NT2/D1 (cell line): ENCODE measurements around the gene SNCB.
"Not testable (repeated sequence)": the region's sequence is repeated elsewhere in the genome, so short reads cannot be mapped to it uniquely, and the experiment has no call there.

Experiments
- DNase-seq: peaks from one replicate; pipeline ENCODE4 v3.0.0-alpha.2; 2011; ENCODE audit warnings: low read depth, low spot score
- H3K27me3 ChIP-seq: 2 replicates; pipeline ENCODE4 v1.6.0; 2011; ENCODE audit warnings: mild to moderate bottlenecking; ENCODE audit not compliant: insufficient read length, insufficient read depth
- H3K36me3 ChIP-seq: 2 replicates; pipeline ENCODE4 v1.6.1; 2011; ENCODE audit warnings: mild to moderate bottlenecking, low read length, mixed read lengths; ENCODE audit not compliant: insufficient read depth, insufficient read length
- H3K4me1 ChIP-seq: 2 replicates; pipeline ENCODE4 v1.5.1; 2011; ENCODE audit not compliant: insufficient read depth, insufficient read length
- H3K4me3 ChIP-seq: 2 replicates; pipeline ENCODE4 v1.5.1; 2011; ENCODE audit warnings: low read depth; ENCODE audit not compliant: insufficient read length
- H3K9ac ChIP-seq: 2 replicates; pipeline ENCODE4 v1.6.0; 2011; ENCODE audit warnings: low read depth; ENCODE audit not compliant: insufficient read length
- H3K9me3 ChIP-seq: 2 replicates; pipeline ENCODE4 v1.5.1; 2011; ENCODE audit warnings: mild to moderate bottlenecking, low read length; ENCODE audit not compliant: insufficient read depth
- SUZ12 ChIP-seq: IDR thresholded peaks from 2 replicates; pipeline ENCODE4 v1.6.1; 2011; ENCODE audit not compliant: insufficient read length, insufficient read depth; ENCODE audit errors: extremely low read depth
- YY1 ChIP-seq: IDR thresholded peaks from 2 replicates; pipeline ENCODE4 v1.6.1; 2011; ENCODE audit not compliant: insufficient read length, insufficient read depth
- ZNF274 ChIP-seq: IDR thresholded peaks from 2 replicates; pipeline ENCODE4 v1.6.1; 2011; ENCODE audit warnings: mild to moderate bottlenecking, low read depth, low read length

SNCB gene

GRCh38 chr5:176592573-176592972, 37.8 kb downstream of the SNCB start:
- Histone ChIP-seq H3K9me3 (peaks cover 4% of the 10 kb centered on the region; the same call in 1 of the 2 replicates), H3K27me3 (no peaks in the 10 kb centered on the region), H3K9ac (no peak overlapping the region), H3K36me3 (no peaks in the 10 kb centered on the region), H3K4me3 (no peak overlapping the region), H3K4me1 (no peaks in the 10 kb centered on the region)
- no peak for DNase-seq
- TF ChIP-seq YY1, result no peak
- no peak for TF ChIP-seq SUZ12
- no peak for TF ChIP-seq ZNF274

GRCh38 chr5:176591667-176592066, 38.7 kb downstream of the SNCB start:
- not testable (repeated sequence) for DNase-seq, H3K27me3 ChIP-seq, H3K4me1 ChIP-seq, H3K4me3 ChIP-seq, H3K9me3 ChIP-seq, H3K36me3 ChIP-seq, H3K9ac ChIP-seq

- H3K9me3 ChIP-seq, result peaks cover 4% of the 10 kb centered on the region; the same call in 1 of the 2 replicates
- no peaks in the 10 kb centered on the region for H3K4me1 ChIP-seq
- no peaks in the 10 kb centered on the region for H3K36me3 ChIP-seq
- H3K4me3 ChIP-seq, result no peak overlapping the region
- no peak for DNase-seq
- H3K9ac ChIP-seq, result no peak overlapping the region
- no peaks in the 10 kb centered on the region for H3K27me3 ChIP-seq
- TF ChIP-seq SUZ12 (no peak), ZNF274 (no peak), YY1 (no peak)
These were observed 40.2 kb downstream of the SNCB start for GRCh38 chr5:176590035-176590717.

- TF ChIP-seq ZNF274 (no peak), SUZ12 (no peak), YY1 (no peak)
- H3K36me3 ChIP-seq, result no peaks in the 10 kb centered on the region
- H3K4me1 ChIP-seq, result no peaks in the 10 kb centered on the region
- no peak for DNase-seq
- peaks cover 4% of the 10 kb centered on the region; the same call in 1 of the 2 replicates for H3K9me3 ChIP-seq
- no peak overlapping the region for H3K4me3 ChIP-seq
- no peaks in the 10 kb centered on the region for H3K27me3 ChIP-seq
- no peak overlapping the region for H3K9ac ChIP-seq
These were observed 41.1 kb downstream of the SNCB start for GRCh38 chr5:176589039-176589769.

- DNase-seq, result no peak
- Histone ChIP-seq H3K9me3 (peaks cover 4% of the 10 kb centered on the region; the same call in 1 of the 2 replicates), H3K27me3 (no peaks in the 10 kb centered on the region), H3K4me3 (no peak overlapping the region), H3K9ac (no peak overlapping the region), H3K4me1 (no peaks in the 10 kb centered on the region), H3K36me3 (no peaks in the 10 kb centered on the region)
- TF ChIP-seq YY1 (no peak), ZNF274 (no peak), SUZ12 (no peak)
These were observed 42.0 kb downstream of the SNCB start for GRCh38 chr5:176588297-176588696.

- Histone ChIP-seq H3K9me3 (peaks cover 2% of the 10 kb centered on the region; the same call in 1 of the 2 replicates), H3K9ac (no peak overlapping the region), H3K36me3 (no peaks in the 10 kb centered on the region), H3K27me3 (no peaks in the 10 kb centered on the region), H3K4me3 (no peak overlapping the region), H3K4me1 (no peaks in the 10 kb centered on the region)
- no peak for DNase-seq
- no peak for TF ChIP-seq SUZ12
- TF ChIP-seq ZNF274, result no peak
- no peak for TF ChIP-seq YY1
These were observed 42.9 kb downstream of the SNCB start for GRCh38 chr5:176587398-176587797.

- no peak for DNase-seq
- no peak for TF ChIP-seq YY1
- TF ChIP-seq SUZ12, result no peak
- no peak for TF ChIP-seq ZNF274
These were observed 47.3 kb downstream of the SNCB start for GRCh38 chr5:176583076-176583475.

More at GRCh38 chr5:176583076-176583475, 47.3 kb downstream of the SNCB start:
- no peak overlapping the region for H3K4me3 ChIP-seq
- H3K4me1 ChIP-seq, result no peaks in the 10 kb centered on the region
- H3K27me3 ChIP-seq, result no peaks in the 10 kb centered on the region
- no peak overlapping the region for H3K9ac ChIP-seq
- no peaks in the 10 kb centered on the region for H3K9me3 ChIP-seq
- no peaks in the 10 kb centered on the region for H3K36me3 ChIP-seq
